ENCODE measurements around the gene SPDYE16. TPM values are rescaled to one million over a fixed set of nuclear protein-coding genes. Genes with fewer than 3 reads are reported as not detected.
"Not testable (repeated sequence)": the region's sequence is repeated elsewhere in the genome, so short reads cannot be mapped to it uniquely, and the experiment has no call there.

SPDYE16 gene
- total and polyA plus RNA-seq, 2 experiments from 2014 or later, result 0.55 TPM; not detected in 1

GRCh38 chr7:76499924-76500241, 43.2 kb downstream of the SPDYE16 start:
- H3K4me3 Mint-ChIP-seq; H3K4me2 ChIP-seq; H3K9me3 Mint-ChIP-seq; H3K27me3 Mint-ChIP-seq (ENCODE audit: insufficient read depth, low read depth, poor library complexity); H3K9me2 ChIP-seq (ENCODE audit: insufficient read depth); H3K4me1 ChIP-seq (ENCODE audit: insufficient read depth); DNase-seq (ENCODE audit: low spot score); H3K36me3 Mint-ChIP-seq (ENCODE audit: low read depth); H4K20me1 ChIP-seq (replicated peaks; ENCODE audit: insufficient read depth); H2AFZ ChIP-seq; H3K27me3 ChIP-seq (ENCODE audit: insufficient read depth); H3F3A ChIP-seq (replicated peaks; ENCODE audit: low read depth); H3K4me3 ChIP-seq; H3K27ac Mint-ChIP-seq; H3K4me1 Mint-ChIP-seq; H3K36me3 ChIP-seq (ENCODE audit: insufficient read depth); H3K79me2 ChIP-seq (replicated peaks; ENCODE audit: insufficient read depth); H3K27ac ChIP-seq (ENCODE audit: low read depth): not testable (repeated sequence)
- peak; percentile 56 for ATAC-seq
- TF ChIP-seq CTCF (conservative IDR thresholded peaks at IDR 0.05; ENCODE audit: low read depth in 2 of 2), result peak in 1 of 2 experiments; percentile 23; a peak in 1 of 4 replicates

GRCh38 chr7:76499201-76499923, 43.7 kb downstream of the SPDYE16 start:
- ATAC-seq; H3K36me3 Mint-ChIP-seq (ENCODE audit: low read depth): not testable (repeated sequence)

GRCh38 chr7:76498583-76499200, 44.4 kb downstream of the SPDYE16 start:
- H3K27ac ChIP-seq (ENCODE audit: low read depth); H3K4me1 Mint-ChIP-seq; H3K79me2 ChIP-seq (replicated peaks; ENCODE audit: insufficient read depth); H3K36me3 ChIP-seq (ENCODE audit: insufficient read depth); H3F3A ChIP-seq (replicated peaks; ENCODE audit: low read depth); H3K4me3 Mint-ChIP-seq; H3K4me3 ChIP-seq; H3K9me3 Mint-ChIP-seq; H3K27me3 Mint-ChIP-seq (ENCODE audit: insufficient read depth, low read depth, poor library complexity); DNase-seq (ENCODE audit: low spot score); ATAC-seq; H3K4me2 ChIP-seq; H3K27ac Mint-ChIP-seq; H2AFZ ChIP-seq; H3K36me3 Mint-ChIP-seq (ENCODE audit: low read depth); H3K4me1 ChIP-seq (ENCODE audit: insufficient read depth); H3K27me3 ChIP-seq (ENCODE audit: insufficient read depth); H4K20me1 ChIP-seq (replicated peaks; ENCODE audit: insufficient read depth); H3K9me2 ChIP-seq (ENCODE audit: insufficient read depth): not testable (repeated sequence)

More at GRCh38 chr7:76499201-76499923, 43.7 kb downstream of the SPDYE16 start:
- not testable (repeated sequence) for H3K27me3 ChIP-seq (ENCODE audit: insufficient read depth); H3F3A ChIP-seq (replicated peaks; ENCODE audit: low read depth); H3K9me3 Mint-ChIP-seq; H3K27ac ChIP-seq (ENCODE audit: low read depth); H3K4me3 ChIP-seq; DNase-seq (ENCODE audit: low spot score); H3K4me1 ChIP-seq (ENCODE audit: insufficient read depth); H3K4me3 Mint-ChIP-seq; H3K4me1 Mint-ChIP-seq; H2AFZ ChIP-seq; H3K36me3 ChIP-seq (ENCODE audit: insufficient read depth); H3K27me3 Mint-ChIP-seq (ENCODE audit: insufficient read depth, low read depth, poor library complexity); H4K20me1 ChIP-seq (replicated peaks; ENCODE audit: insufficient read depth); H3K27ac Mint-ChIP-seq; H3K4me2 ChIP-seq; H3K9me2 ChIP-seq (ENCODE audit: insufficient read depth); H3K79me2 ChIP-seq (replicated peaks; ENCODE audit: insufficient read depth)

GRCh38 chr7:76497918-76498582, 45.0 kb downstream of the SPDYE16 start:
- H3K4me1 Mint-ChIP-seq; DNase-seq (ENCODE audit: low spot score); H3K36me3 ChIP-seq (ENCODE audit: insufficient read depth): not testable (repeated sequence)

GRCh38 chr7:76495717-76496116, 47.4 kb downstream of the SPDYE16 start:
- H3K27ac Mint-ChIP-seq; H3K36me3 ChIP-seq (ENCODE audit: insufficient read depth); H4K20me1 ChIP-seq (replicated peaks; ENCODE audit: insufficient read depth); H3K4me3 ChIP-seq; H3K9me3 Mint-ChIP-seq; H3K27me3 ChIP-seq (ENCODE audit: insufficient read depth); H3K4me1 ChIP-seq (ENCODE audit: insufficient read depth); H3K79me2 ChIP-seq (replicated peaks; ENCODE audit: insufficient read depth); DNase-seq (ENCODE audit: low spot score); H3K4me3 Mint-ChIP-seq; H3K27ac ChIP-seq (ENCODE audit: low read depth); H3K27me3 Mint-ChIP-seq (ENCODE audit: insufficient read depth, low read depth, poor library complexity); H3K9me2 ChIP-seq (ENCODE audit: insufficient read depth); H3K4me2 ChIP-seq; H3F3A ChIP-seq (replicated peaks; ENCODE audit: low read depth); H3K4me1 Mint-ChIP-seq; H2AFZ ChIP-seq; H3K36me3 Mint-ChIP-seq (ENCODE audit: low read depth); ATAC-seq: not testable (repeated sequence)

More at GRCh38 chr7:76497918-76498582, 45.0 kb downstream of the SPDYE16 start:
- H3K27ac ChIP-seq (ENCODE audit: low read depth); H2AFZ ChIP-seq; H3K9me2 ChIP-seq (ENCODE audit: insufficient read depth); H3K9me3 Mint-ChIP-seq; H3K4me1 ChIP-seq (ENCODE audit: insufficient read depth); H3K79me2 ChIP-seq (replicated peaks; ENCODE audit: insufficient read depth); H3F3A ChIP-seq (replicated peaks; ENCODE audit: low read depth); H3K27me3 Mint-ChIP-seq (ENCODE audit: insufficient read depth, low read depth, poor library complexity); H3K27me3 ChIP-seq (ENCODE audit: insufficient read depth); H3K4me3 ChIP-seq; H3K27ac Mint-ChIP-seq; H3K36me3 Mint-ChIP-seq (ENCODE audit: low read depth); H4K20me1 ChIP-seq (replicated peaks; ENCODE audit: insufficient read depth); ATAC-seq; H3K4me2 ChIP-seq; H3K4me3 Mint-ChIP-seq: not testable (repeated sequence)

- not testable (repeated sequence) for H3K27me3 Mint-ChIP-seq (ENCODE audit: insufficient read depth, low read depth, poor library complexity); H3K36me3 Mint-ChIP-seq (ENCODE audit: low read depth); H3K9me3 Mint-ChIP-seq; H3F3A ChIP-seq (replicated peaks; ENCODE audit: low read depth); H3K27ac Mint-ChIP-seq; H2AFZ ChIP-seq; H4K20me1 ChIP-seq (replicated peaks; ENCODE audit: insufficient read depth); H3K4me3 Mint-ChIP-seq; H3K4me1 Mint-ChIP-seq; DNase-seq (ENCODE audit: low spot score); H3K27me3 ChIP-seq (ENCODE audit: insufficient read depth); H3K27ac ChIP-seq (ENCODE audit: low read depth); H3K79me2 ChIP-seq (replicated peaks; ENCODE audit: insufficient read depth); H3K9me2 ChIP-seq (ENCODE audit: insufficient read depth); H3K36me3 ChIP-seq (ENCODE audit: insufficient read depth); H3K4me3 ChIP-seq; H3K4me1 ChIP-seq (ENCODE audit: insufficient read depth); H3K4me2 ChIP-seq; ATAC-seq
Measured at GRCh38 chr7:76492139-76492538, 51.0 kb downstream of the SPDYE16 start.

All from GM23338 (cell line).